Left lung (tissue), 10 donors: ENCODE data around the gene DNAH1. TPM values are rescaled to one million over a fixed set of nuclear protein-coding genes. Genes with fewer than 3 reads are reported as not detected.

Source experiments
- ATAC-seq: fragments of 200-7000 bp; cut with Tn5 transposase; one replicate; pipeline ENCODE4 v1.9.1; 2020; ENCODE audit warnings: moderate library complexity
- DNase-seq, 4 donors: peaks; one replicate each; pipeline ENCODE4 v3.0.0-alpha.2; 2013 to 2020
- H3K27ac ChIP-seq, 2 donors: fragments of 200-600 bp; sonication (generic) in 1 of 2; one replicate each; pipeline versions ENCODE4 v1.5.0 to v1.8.0; 2020 to 2021
- H3K27me3 ChIP-seq, 2 donors: fragments of 200-600 bp; sonication (generic) in 1 of 2; one replicate each; pipeline versions ENCODE4 v1.5.0 to v1.8.0; 2020 to 2021
- H3K36me3 ChIP-seq, 2 donors: fragments of 200-600 bp; sonication (generic) in 1 of 2; one replicate each; pipeline versions ENCODE4 v1.5.0 to v1.8.0; 2020 to 2021
- H3K4me1 ChIP-seq, 2 donors: fragments of 200-600 bp; one replicate each; pipeline ENCODE4 v1.8.0; 2021
- H3K4me3 ChIP-seq, 2 donors: fragments of 200-600 bp; sonication (generic) in 1 of 2; one replicate each; pipeline versions ENCODE4 v1.5.0 to v1.8.0; 2020 to 2021; ENCODE audit warnings: mild to moderate bottlenecking in 1 of 2
- H3K9me3 ChIP-seq, 2 donors: fragments of 200-600 bp; sonication (generic) in 1 of 2; one replicate each; pipeline versions ENCODE4 v1.5.0 to v1.8.0; 2020 to 2021
- intact Hi-C, 2 donors: fragments of 100-400 bp; cut with DNase I; formaldehyde crosslinking; loops; one replicate each; pipeline versions ENCODE4 v1.11.2 to v1.14.2; 2022
- polyA plus RNA-seq, 6 donors: library from polyadenylated mRNA; unstranded; fragments of 120-200 nt; gene quantifications; one replicate each; pipeline ENCODE4 v1.2.1, GENCODE V29; 2013; ENCODE audit not compliant: insufficient read length in 6 of 6
- total RNA-seq, 2 donors: library from RNA; stranded (reverse); fragmentation: NEBNext Ultra II Directional; extraction: Animal tissue kit (Norgen Biotek cat#: 25700); gene quantifications; one replicate each; pipeline ENCODE4 v1.2.1, GENCODE V29; 2021
- TF ChIP-seq, protein P1 (sequence below), 2 donors: fragments of 200-600 bp; sonication (generic) in 1 of 2; IDR thresholded peaks; one replicate each; pipeline versions ENCODE4 v1.5.0 to v1.8.0; 2021; ENCODE audit warnings: antibody characterized with exemption in 2 of 2
- donor health status: DM: no; HTN: yes; CAD: no.
- donor health status: DM: no; HTN: no; CAD: no.

The DNAH1 gene
- total and polyA plus RNA-seq, 8 donors, result 6.5 to 14.0 (median 9.9) TPM

DNA sequence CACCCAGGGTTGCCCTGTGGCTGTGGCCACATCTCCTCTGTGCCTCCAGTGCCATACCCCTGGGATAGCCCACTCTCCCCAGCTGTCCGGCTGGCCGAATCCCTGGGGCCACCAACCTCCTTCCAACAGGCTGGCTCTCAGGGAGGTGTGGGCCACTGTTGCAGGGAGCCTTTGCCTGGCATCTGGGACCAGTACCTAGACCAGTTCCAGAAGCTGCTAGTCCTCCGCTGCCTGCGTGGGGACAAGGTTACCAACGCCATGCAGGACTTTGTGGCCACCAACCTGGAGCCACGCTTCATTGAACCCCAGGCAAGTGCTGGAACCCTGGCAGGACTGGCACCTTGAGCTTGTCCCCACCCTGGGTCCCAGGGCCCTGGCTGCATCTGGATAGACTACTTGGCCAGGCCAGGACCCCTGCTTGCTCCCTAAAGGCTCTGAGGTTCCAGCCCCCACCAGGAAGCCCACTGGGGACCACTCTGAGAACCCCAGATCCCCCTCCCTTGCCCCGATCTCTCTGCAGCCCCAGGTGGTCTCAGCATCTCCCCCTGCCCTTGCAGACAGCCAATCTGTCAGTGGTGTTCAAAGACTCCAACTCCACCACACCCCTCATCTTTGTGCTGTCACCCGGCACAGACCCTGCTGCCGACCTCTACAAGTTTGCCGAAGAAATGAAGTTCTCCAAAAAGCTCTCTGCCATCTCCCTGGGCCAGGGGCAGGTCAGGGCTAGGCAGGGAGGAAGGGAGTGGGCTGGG, 78.8 kb downstream of the DNAH1 start:
- Histone ChIP-seq H3K27ac (no peak overlapping the region), H3K36me3 (peaks cover 0 to 59% of the 10 kb centered on the region in 2 donors), H3K9me3 (no peaks in the 10 kb centered on the region), H3K27me3 (no peaks in the 10 kb centered on the region), H3K4me3 (no peak overlapping the region), H3K4me1 (no peaks in the 10 kb centered on the region)
- intact Hi-C loops, result no loop called here
- ATAC-seq, result no peak
- peak in 1 of 4 donors; percentile 65 for DNase-seq
- TF ChIP-seq, protein P1, sequence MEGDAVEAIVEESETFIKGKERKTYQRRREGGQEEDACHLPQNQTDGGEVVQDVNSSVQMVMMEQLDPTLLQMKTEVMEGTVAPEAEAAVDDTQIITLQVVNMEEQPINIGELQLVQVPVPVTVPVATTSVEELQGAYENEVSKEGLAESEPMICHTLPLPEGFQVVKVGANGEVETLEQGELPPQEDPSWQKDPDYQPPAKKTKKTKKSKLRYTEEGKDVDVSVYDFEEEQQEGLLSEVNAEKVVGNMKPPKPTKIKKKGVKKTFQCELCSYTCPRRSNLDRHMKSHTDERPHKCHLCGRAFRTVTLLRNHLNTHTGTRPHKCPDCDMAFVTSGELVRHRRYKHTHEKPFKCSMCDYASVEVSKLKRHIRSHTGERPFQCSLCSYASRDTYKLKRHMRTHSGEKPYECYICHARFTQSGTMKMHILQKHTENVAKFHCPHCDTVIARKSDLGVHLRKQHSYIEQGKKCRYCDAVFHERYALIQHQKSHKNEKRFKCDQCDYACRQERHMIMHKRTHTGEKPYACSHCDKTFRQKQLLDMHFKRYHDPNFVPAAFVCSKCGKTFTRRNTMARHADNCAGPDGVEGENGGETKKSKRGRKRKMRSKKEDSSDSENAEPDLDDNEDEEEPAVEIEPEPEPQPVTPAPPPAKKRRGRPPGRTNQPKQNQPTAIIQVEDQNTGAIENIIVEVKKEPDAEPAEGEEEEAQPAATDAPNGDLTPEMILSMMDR (IDR thresholded peaks at IDR 0.05), result no peak

DNA sequence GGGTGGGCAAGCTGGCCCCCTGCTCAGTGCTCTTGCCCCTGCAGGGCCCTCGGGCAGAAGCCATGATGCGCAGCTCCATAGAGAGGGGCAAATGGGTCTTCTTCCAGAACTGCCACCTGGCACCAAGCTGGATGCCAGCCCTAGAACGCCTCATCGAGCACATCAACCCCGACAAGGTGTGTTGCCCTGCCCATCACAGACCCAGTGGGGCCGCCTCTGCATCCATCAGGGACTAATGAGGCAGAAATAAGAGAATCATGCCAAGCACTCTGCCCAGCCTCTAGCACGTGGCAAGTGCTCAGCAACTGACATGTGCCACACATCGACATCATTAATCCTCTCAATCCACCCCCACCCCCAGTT, 79.4 kb downstream of the DNAH1 start:
- TF ChIP-seq, protein P1 (IDR thresholded peaks at IDR 0.05), result no peak
- ATAC-seq (no peak), DNase-seq (peak in 1 of 4 donors; percentile 50)
- Histone ChIP-seq H3K36me3 (peaks cover 0 to 64% of the 10 kb centered on the region in 2 donors), H3K9me3 (no peaks in the 10 kb centered on the region), H3K27ac (no peak overlapping the region), H3K27me3 (no peaks in the 10 kb centered on the region), H3K4me3 (no peak overlapping the region), H3K4me1 (no peaks in the 10 kb centered on the region)
- intact Hi-C loops, result no loop called here

DNA sequence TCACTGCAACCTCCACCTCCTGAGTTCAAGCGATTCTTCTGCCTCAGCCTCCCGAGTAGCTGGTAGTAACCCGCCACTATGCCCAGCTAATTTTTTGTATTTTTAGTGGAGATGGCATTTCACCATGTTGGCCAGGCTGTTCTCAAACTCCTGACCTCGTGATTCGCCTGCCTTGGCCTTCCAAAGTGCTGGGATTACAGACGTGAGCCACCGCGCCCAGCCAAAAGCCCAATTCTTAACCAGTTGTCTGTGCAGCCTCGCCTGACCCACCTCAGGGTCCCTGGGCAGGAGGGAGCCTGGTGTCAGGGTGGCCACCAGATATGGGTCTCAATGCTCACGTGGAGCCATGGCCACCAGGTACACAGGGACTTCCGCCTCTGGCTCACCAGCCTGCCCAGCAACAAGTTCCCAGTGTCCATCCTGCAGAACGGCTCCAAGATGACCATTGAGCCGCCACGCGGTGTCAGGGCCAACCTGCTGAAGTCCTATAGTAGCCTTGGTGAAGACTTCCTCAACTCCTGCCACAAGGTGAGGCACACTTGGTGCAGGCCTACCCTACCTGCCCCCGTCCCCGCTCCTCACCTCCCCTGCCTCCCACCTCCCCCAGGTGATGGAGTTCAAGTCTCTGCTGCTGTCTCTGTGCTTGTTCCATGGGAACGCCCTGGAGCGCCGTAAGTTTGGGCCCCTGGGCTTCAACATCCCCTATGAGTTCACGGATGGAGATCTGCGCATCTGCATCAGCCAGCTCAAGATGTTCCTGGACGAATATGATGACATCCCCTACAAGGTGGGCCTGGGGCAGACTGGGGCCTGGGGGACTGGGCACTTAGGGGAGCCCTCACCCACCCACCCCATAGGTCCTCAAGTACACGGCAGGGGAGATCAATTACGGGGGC, 80.1 kb downstream of the DNAH1 start:
- Histone ChIP-seq H3K9me3 (no peaks in the 10 kb centered on the region), H3K4me1 (no peaks in the 10 kb centered on the region), H3K27ac (no peak overlapping the region), H3K4me3 (no peak overlapping the region), H3K36me3 (peaks cover 0 to 64% of the 10 kb centered on the region in 2 donors), H3K27me3 (no peaks in the 10 kb centered on the region)
- intact Hi-C loops, result no loop called here
- TF ChIP-seq, protein P1 (IDR thresholded peaks at IDR 0.05), result no peak
- DNase-seq, result peak in 1 of 4 donors; percentile 50
- no peak for ATAC-seq

GRCh38 chr3:52396907-52397591, 80.9 kb downstream of the DNAH1 start:
- no peak overlapping the region for H3K27ac ChIP-seq
- DNase-seq, result peak in 1 of 4 donors; percentile 52
- intact Hi-C loops, result no loop called here
- H3K36me3 ChIP-seq, result peaks cover 0 to 64% of the 10 kb centered on the region in 2 donors
- no peaks in the 10 kb centered on the region for H3K9me3 ChIP-seq
- no peaks in the 10 kb centered on the region for H3K4me1 ChIP-seq
- no peaks in the 10 kb centered on the region for H3K27me3 ChIP-seq
- no peak overlapping the region for H3K4me3 ChIP-seq
- no peak for ATAC-seq
- TF ChIP-seq, protein P1 (IDR thresholded peaks at IDR 0.05), result no peak
